A673 (cell line): ENCODE results near the gene RC3H1.
"Not testable (repeated sequence)": the region's sequence is repeated elsewhere in the genome, so short reads cannot be mapped to it uniquely, and the experiment has no call there.

Experiments used
- EZH2 ChIP-seq: fragments of 200-600 bp; sonication (generic); IDR thresholded peaks from 2 replicates; pipeline ENCODE4 v1.6.1; 2017; ENCODE audit warnings: borderline replicate concordance, low read depth, mild to moderate bottlenecking, mixed read lengths, antibody characterized with exemption, low read length; ENCODE audit not compliant: poor library complexity, severe bottlenecking
- TF ChIP-seq, protein P1 (sequence below): fragments of 300-800, 200-600 bp; sonication (generic); conservative IDR thresholded peaks from 2 replicates; pipeline ENCODE4 v1.5.1; 2017; ENCODE audit warnings: low read depth, mild to moderate bottlenecking, antibody characterized with exemption, low read length, moderate library complexity, mixed read lengths

DNA sequence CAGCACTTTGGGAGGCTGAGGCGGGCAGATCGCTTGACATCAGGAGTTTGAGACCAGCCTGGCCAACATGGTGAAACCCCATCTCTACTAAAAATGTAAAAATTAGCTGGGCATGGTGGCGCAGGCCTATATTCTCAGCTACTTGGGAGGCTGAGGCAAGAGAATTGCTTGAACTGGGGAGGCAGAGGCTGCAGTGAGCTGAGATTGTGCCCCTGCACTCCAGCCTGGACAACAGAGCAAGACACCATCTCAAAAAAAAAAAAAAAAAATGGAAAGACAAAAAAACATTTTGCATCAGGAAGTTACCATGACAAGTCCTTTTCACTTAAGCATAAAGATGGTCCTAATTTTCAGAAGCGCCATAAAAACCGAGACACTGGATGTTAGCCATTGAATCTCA, 91.6 kb downstream of the RC3H1 start:
- TF ChIP-seq, protein P1, sequence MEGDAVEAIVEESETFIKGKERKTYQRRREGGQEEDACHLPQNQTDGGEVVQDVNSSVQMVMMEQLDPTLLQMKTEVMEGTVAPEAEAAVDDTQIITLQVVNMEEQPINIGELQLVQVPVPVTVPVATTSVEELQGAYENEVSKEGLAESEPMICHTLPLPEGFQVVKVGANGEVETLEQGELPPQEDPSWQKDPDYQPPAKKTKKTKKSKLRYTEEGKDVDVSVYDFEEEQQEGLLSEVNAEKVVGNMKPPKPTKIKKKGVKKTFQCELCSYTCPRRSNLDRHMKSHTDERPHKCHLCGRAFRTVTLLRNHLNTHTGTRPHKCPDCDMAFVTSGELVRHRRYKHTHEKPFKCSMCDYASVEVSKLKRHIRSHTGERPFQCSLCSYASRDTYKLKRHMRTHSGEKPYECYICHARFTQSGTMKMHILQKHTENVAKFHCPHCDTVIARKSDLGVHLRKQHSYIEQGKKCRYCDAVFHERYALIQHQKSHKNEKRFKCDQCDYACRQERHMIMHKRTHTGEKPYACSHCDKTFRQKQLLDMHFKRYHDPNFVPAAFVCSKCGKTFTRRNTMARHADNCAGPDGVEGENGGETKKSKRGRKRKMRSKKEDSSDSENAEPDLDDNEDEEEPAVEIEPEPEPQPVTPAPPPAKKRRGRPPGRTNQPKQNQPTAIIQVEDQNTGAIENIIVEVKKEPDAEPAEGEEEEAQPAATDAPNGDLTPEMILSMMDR, result not testable (repeated sequence)
- TF ChIP-seq EZH2, result not testable (repeated sequence)
